HCT116 (cell line): Measurements from ENCODE around the gene BCR. TPM values are rescaled to one million over a fixed set of nuclear protein-coding genes. Genes with fewer than 3 reads are reported as not detected.

Experiments
- ATAC-seq: fragments of 200-7000 bp; cut with Tn5 transposase; 2 replicates; pipeline ENCODE4 v1.9.1; 2020; ENCODE audit warnings: mild to moderate bottlenecking, moderate library complexity
- BruUV-seq: library from RNA; stranded (reverse); fragments of 400-500 nt; replicated peaks from 2 replicates; lab custom pipeline; 2021; lab: Mats Ljungman, UMichigan
- CTCF ChIA-PET: fragments of 300-600 bp; sonication (Branson Sonifier 250); formaldehyde crosslinking; loops from one replicate; lab custom pipeline; 2021; ENCODE audit warnings: antibody characterized with exemption; lab: Charles Lee
- POLR2A ChIA-PET: fragments of 300-600, 350-600 bp; sonication (Branson Sonifier 250); formaldehyde crosslinking; loops from one replicate; lab custom pipeline; 2021; ENCODE audit warnings: antibody characterized with exemption; lab: Charles Lee
- RAD21 ChIA-PET, 2 experiments: fragments of 300-600 bp; sonication (Branson Sonifier 250); formaldehyde crosslinking; loops; one replicate each; lab custom pipeline; 2023; ENCODE audit warnings: low total read pairs in 2 of 2; ENCODE audit not compliant: uncharacterized antibody in 2 of 2, unreplicated experiment in 2 of 2, low non-redundant PET in 1 of 2; lab: Charles Lee
- DNase-seq: peaks from one replicate; pipeline ENCODE4 v3.0.0-alpha.2; 2010; ENCODE audit warnings: low read depth, low spot score
- H2AFZ ChIP-seq: fragments of 200-600 bp; shearing (Covaris generic), sonication (generic); 2 replicates; pipeline ENCODE4 v1.6.1; 2017; ENCODE audit warnings: low read depth, mixed run types, mixed read lengths, antibody characterized with exemption, low read length; ENCODE audit not compliant: poor library complexity, severe bottlenecking
- H3K27ac ChIP-seq: 2 replicates; pipeline ENCODE4 v1.5.1; 2012; ENCODE audit warnings: low read depth, low read length
- H3K27me3 ChIP-seq: fragments of 200-600 bp; sonication (generic); 2 replicates; pipeline ENCODE4 v1.6.1; 2016; ENCODE audit warnings: mixed run types, low read length, mixed read lengths; ENCODE audit not compliant: insufficient read depth
- H3K36me3 ChIP-seq, 2 experiments: fragments of 200-500 bp in 1 of 2; fragments of 200-600 bp in 1 of 2; sonication (Bioruptor generic) in 1 of 2; sonication (generic) in 1 of 2; 2 replicates each; pipeline versions ENCODE4 v1.5.1 to v1.6.1; 2014 to 2016; ENCODE audit warnings: low read length in 2 of 2, inconsistent platforms in 1 of 2, mixed read lengths in 1 of 2, mixed run types in 1 of 2; ENCODE audit not compliant: insufficient read depth in 2 of 2, control insufficient read depth in 1 of 2
- H3K4me1 ChIP-seq, 2 experiments: fragments of 200-600 bp in 1 of 2; sonication (generic) in 1 of 2; 2 replicates each; pipeline versions ENCODE4 v1.5.1 to v1.6.1; 2012 to 2017; ENCODE audit warnings: low read length in 2 of 2, inconsistent platforms in 1 of 2, mild to moderate bottlenecking in 1 of 2, mixed read lengths in 1 of 2, mixed run types in 1 of 2, moderate library complexity in 1 of 2; ENCODE audit not compliant: insufficient read depth in 2 of 2, control insufficient read depth in 1 of 2
- H3K4me2 ChIP-seq: fragments of 200-600 bp; sonication (generic); 2 replicates; pipeline ENCODE4 v1.6.1; 2017; ENCODE audit warnings: mixed run types, low read length, mixed read lengths
- H3K4me3 ChIP-seq, 2 experiments: fragments of 200-600 bp in 1 of 2; sonication (generic) in 1 of 2; replicated peaks in 1 of 2; 2 replicates each; pipeline ENCODE4 v1.5.1; 2011 to 2016; ENCODE audit warnings: low read length in 2 of 2, control low read depth in 1 of 2, low read depth in 1 of 2, mild to moderate bottlenecking in 1 of 2, mixed read lengths in 1 of 2, mixed run types in 1 of 2
- H3K79me2 ChIP-seq: fragments of 200-600 bp; sonication (generic); 2 replicates; pipeline ENCODE4 v1.6.1; 2017; ENCODE audit warnings: mild to moderate bottlenecking, mixed run types, low read length, moderate library complexity, mixed read lengths; ENCODE audit not compliant: insufficient read depth
- H3K9ac ChIP-seq: fragments of 200-600 bp; sonication (generic); 2 replicates; pipeline ENCODE4 v1.6.1; 2016; ENCODE audit warnings: low read length, mixed read lengths
- H3K9me2 ChIP-seq: fragments of 200-600 bp; sonication (generic), shearing (Covaris generic); 2 replicates; pipeline ENCODE4 v1.6.1; 2017; ENCODE audit warnings: mixed run types, mild to moderate bottlenecking, moderate library complexity; ENCODE audit not compliant: insufficient read depth
- H3K9me3 ChIP-seq, 2 experiments: fragments of 200-500 bp in 1 of 2; fragments of 200-600 bp in 1 of 2; sonication (Bioruptor generic) in 1 of 2; sonication (generic) in 1 of 2; 2 replicates each; pipeline ENCODE4 v1.6.1; 2014 to 2017; ENCODE audit warnings: low read length in 2 of 2, mixed read lengths in 2 of 2, inconsistent platforms in 1 of 2, low read depth in 1 of 2, mild to moderate bottlenecking in 1 of 2, mixed run types in 1 of 2, moderate library complexity in 1 of 2; ENCODE audit not compliant: control insufficient read depth in 1 of 2, insufficient read depth in 1 of 2
- H4K20me1 ChIP-seq: fragments of 200-600 bp; sonication (generic), shearing (Covaris generic); 2 replicates; pipeline ENCODE4 v1.6.1; 2017; ENCODE audit warnings: mixed run types, mild to moderate bottlenecking, moderate library complexity; ENCODE audit not compliant: insufficient read depth
- CBX3 ChIP-seq: IDR thresholded peaks from 2 replicates; pipeline ENCODE4 v1.6.1; 2012; ENCODE audit warnings: low read depth
- CEBPB ChIP-seq: IDR thresholded peaks from 2 replicates; pipeline ENCODE4 v1.6.1; 2012; ENCODE audit warnings: low read depth
- EGR1 ChIP-seq: IDR thresholded peaks from 2 replicates; pipeline ENCODE4 v1.6.1; 2012; ENCODE audit warnings: low read depth
- POLR2AphosphoS5 ChIP-seq: IDR thresholded peaks from 2 replicates; pipeline ENCODE4 v1.6.1; 2011; ENCODE audit warnings: mild to moderate bottlenecking, low read depth, low read length, moderate library complexity
- SIN3A ChIP-seq: IDR thresholded peaks from 2 replicates; pipeline ENCODE4 v1.6.1; 2012; ENCODE audit warnings: low read depth
- SP1 ChIP-seq: IDR thresholded peaks from 2 replicates; pipeline ENCODE4 v1.6.1; 2012; ENCODE audit warnings: low read depth
- TCF7L2 ChIP-seq: IDR thresholded peaks from 2 replicates; pipeline ENCODE4 v1.7.0; 2011; ENCODE audit warnings: borderline replicate concordance, inconsistent platforms; ENCODE audit not compliant: insufficient read depth, insufficient read length; ENCODE audit errors: extremely low read depth
- ZFX ChIP-seq: fragments of 450-650 bp; IDR thresholded peaks from 2 replicates; pipeline ENCODE4 v1.6.1; 2017
- ZNF274 ChIP-seq: fragments of 200-500 bp; sonication (Bioruptor generic); IDR thresholded peaks from 2 replicates; pipeline ENCODE4 v1.6.1; 2014; ENCODE audit warnings: mild to moderate bottlenecking, low read depth, low read length, inconsistent platforms
- intact Hi-C: fragments of 100-400 bp; cut with micrococcal nuclease; formaldehyde crosslinking; loops from 2 replicates; pipeline ENCODE4 v1.10.0; 2022
- total RNA-seq: library from RNA; stranded (reverse); gene quantifications from one replicate; pipeline ENCODE4 v1.2.1, GENCODE V29; 2021; ENCODE audit not compliant: unreplicated experiment
- TF ChIP-seq, protein P1 (sequence below): IDR thresholded peaks from 2 replicates; pipeline ENCODE4 v1.6.1; 2012
- TF ChIP-seq, protein P2 (sequence below): IDR thresholded peaks from 2 replicates; pipeline ENCODE4 v1.6.1; 2012
- TF ChIP-seq, protein P3 (sequence below): IDR thresholded peaks from 2 replicates; pipeline ENCODE4 v1.6.1; 2011; ENCODE audit warnings: mild to moderate bottlenecking, low read length, moderate library complexity; ENCODE audit not compliant: insufficient replicate concordance; ENCODE audit errors: extremely low read depth

Gene BCR
- total RNA-seq, 1 experiment from 2014 or later = 39.7 TPM

DNA sequence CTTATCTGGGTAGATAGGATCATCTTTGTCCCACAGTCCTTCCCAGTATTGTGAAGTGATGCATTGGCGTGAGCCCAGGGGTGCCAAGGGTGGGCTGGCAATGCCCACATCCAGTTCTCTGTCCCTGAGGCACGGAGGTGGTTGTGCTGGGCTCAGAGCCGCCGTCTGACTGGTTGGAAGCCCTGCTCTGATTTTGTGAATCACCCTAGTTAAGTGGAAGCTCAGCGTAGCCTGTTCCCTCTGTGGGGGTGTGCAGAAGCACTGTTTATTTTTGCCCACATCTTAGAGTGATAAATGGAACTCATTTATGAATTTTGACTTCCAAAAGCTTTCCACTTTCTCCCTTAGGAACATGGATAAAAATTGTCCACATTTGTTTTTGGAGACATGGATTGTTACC is 13.6 kb downstream of the BCR start:
- Histone ChIP-seq H4K20me1 (0 out of 2 replicates have a peak, but pooled peaks cover 5% of the 10 kb centered on the region), H3K9me3 (no peaks in the 10 kb centered on the region), H2AFZ (no peak overlapping the region), H3K27me3 (no peaks in the 10 kb centered on the region), H3K4me2 (no peak overlapping the region), H3K9me2 (no peaks in the 10 kb centered on the region), H3K4me3 (no peak overlapping the region), H3K4me1 (peaks cover 3 to 7% of the 10 kb centered on the region in 2 experiments; a peak in 2 of 4 replicates), H3K36me3 (peaks cover 0 to 2% of the 10 kb centered on the region in 2 experiments; a peak in 2 of 4 replicates), H3K9ac (no peak overlapping the region), H3K79me2 (peaks cover 98% of the 10 kb centered on the region), H3K27ac (no peak overlapping the region)
- ChIA-PET CTCF (no interaction called here), POLR2A (no interaction called here), RAD21 (no interaction called here)
- DNase-seq (no peak), ATAC-seq (no peak)
- TF ChIP-seq CBX3 = no peak
- TF ChIP-seq SIN3A = no peak
- TF ChIP-seq CEBPB = no peak
- TF ChIP-seq ZFX = no peak
- TF ChIP-seq SP1 = no peak
- TF ChIP-seq TCF7L2 = no peak
- no peak for TF ChIP-seq EGR1
- TF ChIP-seq, protein P1, sequence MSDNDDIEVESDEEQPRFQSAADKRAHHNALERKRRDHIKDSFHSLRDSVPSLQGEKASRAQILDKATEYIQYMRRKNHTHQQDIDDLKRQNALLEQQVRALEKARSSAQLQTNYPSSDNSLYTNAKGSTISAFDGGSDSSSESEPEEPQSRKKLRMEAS = no peak
- TF ChIP-seq, protein P2, sequence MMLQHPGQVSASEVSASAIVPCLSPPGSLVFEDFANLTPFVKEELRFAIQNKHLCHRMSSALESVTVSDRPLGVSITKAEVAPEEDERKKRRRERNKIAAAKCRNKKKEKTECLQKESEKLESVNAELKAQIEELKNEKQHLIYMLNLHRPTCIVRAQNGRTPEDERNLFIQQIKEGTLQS = no peak
- TF ChIP-seq, protein P3, sequence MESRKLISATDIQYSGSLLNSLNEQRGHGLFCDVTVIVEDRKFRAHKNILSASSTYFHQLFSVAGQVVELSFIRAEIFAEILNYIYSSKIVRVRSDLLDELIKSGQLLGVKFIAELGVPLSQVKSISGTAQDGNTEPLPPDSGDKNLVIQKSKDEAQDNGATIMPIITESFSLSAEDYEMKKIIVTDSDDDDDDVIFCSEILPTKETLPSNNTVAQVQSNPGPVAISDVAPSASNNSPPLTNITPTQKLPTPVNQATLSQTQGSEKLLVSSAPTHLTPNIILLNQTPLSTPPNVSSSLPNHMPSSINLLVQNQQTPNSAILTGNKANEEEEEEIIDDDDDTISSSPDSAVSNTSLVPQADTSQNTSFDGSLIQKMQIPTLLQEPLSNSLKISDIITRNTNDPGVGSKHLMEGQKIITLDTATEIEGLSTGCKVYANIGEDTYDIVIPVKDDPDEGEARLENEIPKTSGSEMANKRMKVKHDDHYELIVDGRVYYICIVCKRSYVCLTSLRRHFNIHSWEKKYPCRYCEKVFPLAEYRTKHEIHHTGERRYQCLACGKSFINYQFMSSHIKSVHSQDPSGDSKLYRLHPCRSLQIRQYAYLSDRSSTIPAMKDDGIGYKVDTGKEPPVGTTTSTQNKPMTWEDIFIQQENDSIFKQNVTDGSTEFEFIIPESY = no peak
- TF ChIP-seq POLR2AphosphoS5 = no peak
- no peak for TF ChIP-seq ZNF274
- intact Hi-C loops = no loop called here
- no TSS peak for BruUV-seq
